Skeletal muscle tissue (tissue), 4 donors: Measurements from ENCODE around the gene FAM151B. TPM values are rescaled to one million over a fixed set of nuclear protein-coding genes. Genes with fewer than 3 reads are reported as not detected.
"Not testable (repeated sequence)": the region's sequence is repeated elsewhere in the genome, so short reads cannot be mapped to it uniquely, and the experiment has no call there.

Experiments
- H3K27ac ChIP-seq: one replicate; pipeline ENCODE4 v1.7.0; 2013; ENCODE audit warnings: mild to moderate bottlenecking, low read depth, low read length, inconsistent platforms
- H3K27me3 ChIP-seq, 3 donors: one replicate each; pipeline ENCODE4 v1.7.0; 2013; ENCODE audit warnings: low read length in 3 of 3; ENCODE audit not compliant: control insufficient read depth in 3 of 3, insufficient read depth in 3 of 3
- H3K36me3 ChIP-seq, 3 donors: one replicate each; pipeline ENCODE4 v1.7.0; 2013; ENCODE audit warnings: low read length in 3 of 3; ENCODE audit not compliant: control insufficient read depth in 3 of 3, insufficient read depth in 3 of 3
- H3K4me1 ChIP-seq, 3 donors: one replicate each; pipeline ENCODE4 v1.7.0; 2013; ENCODE audit warnings: low read length in 3 of 3, mild to moderate bottlenecking in 3 of 3; ENCODE audit not compliant: control insufficient read depth in 3 of 3, insufficient read depth in 3 of 3
- H3K4me3 ChIP-seq, 3 donors: one replicate each; pipeline ENCODE4 v1.7.0; 2013; ENCODE audit warnings: low read length in 3 of 3
- H3K9ac ChIP-seq, 3 donors: one replicate each; pipeline ENCODE4 v1.7.0; 2013; ENCODE audit warnings: low read length in 3 of 3, mild to moderate bottlenecking in 3 of 3, moderate library complexity in 2 of 3, low read depth in 1 of 3
- H3K9me3 ChIP-seq, 3 donors: one replicate each; pipeline ENCODE4 v1.7.0; 2013; ENCODE audit warnings: low read length in 3 of 3; ENCODE audit not compliant: control insufficient read depth in 3 of 3
- total RNA-seq: library from RNA; depleted of rRNA; stranded (reverse); fragments of >200 nt; gene quantifications from one replicate; pipeline ENCODE4 v1.2.3, GENCODE V29; 2014
- donor health status: Osteomylitis.

Gene FAM151B
- total RNA-seq, 1 donor from 2014 or later: 7.8 TPM

DNA sequence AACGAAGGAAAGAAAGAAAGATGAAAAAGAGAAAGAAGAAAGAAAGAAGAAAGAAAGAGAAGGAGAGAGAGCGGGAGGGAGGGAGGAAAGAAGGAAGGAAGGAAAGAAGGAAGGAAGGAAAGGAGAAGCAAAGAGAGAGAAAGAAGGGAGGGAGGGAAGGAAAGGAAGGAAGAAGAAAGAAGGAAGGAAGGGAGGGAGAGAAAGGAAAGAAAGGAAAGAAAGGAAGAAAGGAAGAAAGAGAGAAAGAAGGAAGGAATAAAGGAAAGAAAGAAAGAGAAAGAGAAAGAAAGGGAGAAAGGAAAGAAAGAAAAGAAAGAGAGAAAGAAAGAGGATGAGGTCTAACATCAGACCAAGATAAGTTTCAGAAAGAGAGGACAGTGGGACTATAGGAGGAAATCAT, 91.2 kb downstream of the FAM151B start:
- H3K9me3 ChIP-seq: no peaks in the 10 kb centered on the region
- no peaks in the 10 kb centered on the region for H3K27me3 ChIP-seq
- H3K9ac ChIP-seq: no peak overlapping the region
- no peak overlapping the region for H3K27ac ChIP-seq
- no peaks in the 10 kb centered on the region for H3K4me1 ChIP-seq
- H3K4me3 ChIP-seq: no peak overlapping the region
- H3K36me3 ChIP-seq: no peaks in the 10 kb centered on the region

DNA sequence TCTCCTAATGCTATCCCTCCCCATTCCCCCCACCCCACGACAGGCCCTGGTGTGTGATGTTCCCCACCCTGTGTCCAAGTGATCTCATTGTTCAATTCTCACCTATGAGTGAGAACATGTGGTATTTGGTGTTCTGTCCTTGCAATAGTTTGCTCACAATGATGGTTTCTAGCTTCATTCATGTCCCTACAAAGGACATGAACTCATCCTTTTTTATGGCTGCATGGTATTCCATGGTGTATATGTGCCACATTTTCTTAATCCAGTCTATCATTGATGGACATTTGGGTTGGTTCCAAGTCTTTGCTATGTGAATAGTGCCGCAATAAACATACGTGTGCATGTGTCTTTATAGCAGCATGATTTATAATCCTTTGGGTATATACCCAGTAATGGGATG, 92.4 kb downstream of the FAM151B start:
- H3K9me3 ChIP-seq, H3K4me1 ChIP-seq, H3K36me3 ChIP-seq, H3K27ac ChIP-seq, H3K4me3 ChIP-seq, H3K9ac ChIP-seq, H3K27me3 ChIP-seq: not testable (repeated sequence)

DNA sequence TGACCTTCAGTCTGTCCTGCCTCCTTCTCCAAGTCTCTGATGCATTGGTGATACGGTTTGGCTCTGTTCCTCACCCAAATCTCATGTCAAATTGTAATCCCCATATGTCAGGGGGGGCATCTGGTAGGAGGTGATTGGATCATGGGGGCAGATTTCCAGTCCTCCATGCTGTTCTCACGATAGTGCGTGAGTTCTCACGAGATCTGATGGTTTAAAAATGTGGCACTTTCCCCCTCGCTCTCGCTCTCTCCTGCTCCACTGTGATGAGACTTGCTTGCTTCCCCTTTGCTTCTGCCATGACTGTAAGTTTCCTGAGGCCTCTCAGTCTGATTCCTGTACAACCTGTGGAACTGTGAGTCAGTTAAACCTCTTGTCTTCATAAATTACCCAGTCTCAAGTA, 96.9 kb downstream of the FAM151B start:
- no peaks in the 10 kb centered on the region for H3K4me1 ChIP-seq
- no peak overlapping the region for H3K4me3 ChIP-seq
- no peak overlapping the region for H3K9ac ChIP-seq
- no peaks in the 10 kb centered on the region for H3K27me3 ChIP-seq
- H3K9me3 ChIP-seq: no peaks in the 10 kb centered on the region
- no peaks in the 10 kb centered on the region for H3K36me3 ChIP-seq
- no peak overlapping the region for H3K27ac ChIP-seq

DNA sequence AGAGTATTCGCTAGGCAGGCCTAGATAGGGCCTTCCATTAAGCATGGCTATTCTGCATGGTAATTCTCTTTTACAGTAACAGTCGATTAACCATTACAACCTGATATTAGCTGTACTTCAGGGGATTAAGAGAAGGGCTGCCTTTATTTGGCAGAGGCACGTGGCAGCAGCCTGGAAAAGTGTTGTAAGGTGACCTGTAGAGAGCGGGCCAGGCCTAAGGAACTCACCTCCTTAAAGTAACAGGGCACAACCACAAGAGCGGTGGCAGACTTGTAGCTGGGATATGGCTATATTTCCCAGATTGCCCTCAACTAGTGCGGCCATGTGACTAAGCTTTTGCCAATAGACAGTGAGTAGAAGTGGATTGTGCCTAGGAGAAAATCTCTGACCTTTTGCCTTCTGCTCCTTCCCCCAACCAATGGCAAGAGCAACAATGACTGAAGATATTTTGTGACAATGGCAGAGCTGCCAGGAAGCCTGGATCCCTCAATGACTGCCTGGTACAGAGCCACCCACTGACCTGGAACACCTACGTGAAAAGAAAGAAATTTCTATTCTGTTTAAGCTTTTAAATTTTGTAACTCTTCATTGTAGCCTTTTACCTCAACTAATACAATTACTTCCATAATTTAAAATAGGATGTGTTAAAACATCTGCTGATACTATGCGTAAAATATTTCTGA, 101.1 kb downstream of the FAM151B start:
- Histone ChIP-seq H3K4me1 (no peaks in the 10 kb centered on the region), H3K36me3 (no peaks in the 10 kb centered on the region), H3K27me3 (no peaks in the 10 kb centered on the region), H3K27ac (no peak overlapping the region), H3K9me3 (no peaks in the 10 kb centered on the region), H3K9ac (no peak overlapping the region), H3K4me3 (no peak overlapping the region)

DNA sequence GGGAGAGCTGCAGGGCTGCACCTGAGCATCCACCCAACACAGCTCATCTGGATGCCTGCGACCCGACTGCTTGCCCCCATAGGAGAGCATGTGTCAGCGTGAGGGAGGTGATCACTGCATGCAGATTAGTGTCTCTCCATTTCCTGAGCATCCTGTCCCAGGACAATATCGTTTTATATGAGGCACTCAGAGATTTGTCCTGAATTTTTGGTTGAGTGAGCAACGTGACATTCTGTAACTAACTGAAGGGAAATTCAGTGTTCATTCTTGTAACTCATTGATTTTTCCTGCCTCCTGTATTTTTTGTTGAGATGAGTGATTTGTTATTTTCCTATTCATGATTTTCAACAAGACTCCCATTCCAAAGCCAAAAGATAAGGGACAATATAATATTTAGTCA, 102.9 kb downstream of the FAM151B start:
- no peak overlapping the region for H3K4me3 ChIP-seq
- H3K36me3 ChIP-seq: no peaks in the 10 kb centered on the region

DNA sequence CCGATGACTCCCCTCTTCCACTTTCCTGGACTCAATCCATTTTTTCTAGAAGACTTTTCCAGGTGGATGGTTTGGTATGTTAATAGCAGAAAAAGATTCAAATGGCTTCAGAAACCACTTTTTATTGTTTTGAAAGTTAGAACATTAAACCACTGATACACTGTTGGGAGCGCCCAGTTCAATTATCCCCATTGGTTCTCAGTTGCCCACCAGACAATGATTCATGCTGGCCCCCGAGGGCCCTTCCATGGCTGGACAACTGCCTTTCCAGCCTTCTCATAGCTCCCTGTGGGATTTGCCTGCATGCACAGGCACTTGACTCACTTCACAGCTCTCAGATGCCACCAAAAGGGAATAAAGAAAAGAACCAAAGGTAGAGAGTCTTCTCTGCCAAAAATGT, 103.5 kb downstream of the FAM151B start:
- Histone ChIP-seq H3K9ac (no peak overlapping the region), H3K4me3 (no peak overlapping the region), H3K4me1 (no peaks in the 10 kb centered on the region), H3K9me3 (no peaks in the 10 kb centered on the region), H3K27me3 (no peaks in the 10 kb centered on the region), H3K36me3 (no peaks in the 10 kb centered on the region), H3K27ac (no peak overlapping the region)

More for the DNA sequence above, 102.9 kb downstream of the FAM151B start:
- no peak overlapping the region for H3K27ac ChIP-seq
- no peaks in the 10 kb centered on the region for H3K9me3 ChIP-seq
- no peak overlapping the region for H3K9ac ChIP-seq
- H3K27me3 ChIP-seq: no peaks in the 10 kb centered on the region
- H3K4me1 ChIP-seq: no peaks in the 10 kb centered on the region

DNA sequence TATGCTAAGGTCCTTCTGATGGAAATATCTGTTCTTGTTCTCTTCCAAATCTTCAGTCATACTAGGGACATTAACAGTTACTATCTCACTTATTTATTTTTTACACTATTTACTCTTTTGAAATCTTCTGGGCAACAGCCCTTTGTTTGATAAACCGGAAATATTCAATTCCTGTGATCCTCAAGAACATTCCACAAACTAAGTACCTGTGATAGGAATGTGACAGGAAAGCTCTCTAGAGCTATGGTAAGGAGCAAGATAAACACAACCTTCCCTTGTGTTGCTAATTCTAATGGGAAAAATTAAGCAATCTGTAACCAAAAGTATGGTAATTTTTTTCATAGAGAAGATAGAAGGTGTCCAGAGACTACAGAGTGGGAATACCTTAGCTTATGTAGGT, 104.2 kb downstream of the FAM151B start:
- Histone ChIP-seq H3K9ac (no peak overlapping the region), H3K36me3 (no peaks in the 10 kb centered on the region), H3K4me1 (no peaks in the 10 kb centered on the region), H3K27me3 (no peaks in the 10 kb centered on the region), H3K27ac (no peak overlapping the region), H3K4me3 (no peak overlapping the region), H3K9me3 (no peaks in the 10 kb centered on the region)

Other genes starting within 250 kb of the FAM151B start
- 21.4 TPM for gene SERINC5, start 232.1 kb upstream of the FAM151B start, total RNA-seq
- not detected for gene SPZ1, start 168.1 kb upstream of the FAM151B start, total RNA-seq
- gene ZFYVE16, start 80.0 kb upstream of the FAM151B start, total RNA-seq: 50.1 TPM
- gene ANKRD34B, start 82.2 kb downstream of the FAM151B start, total RNA-seq: under 0.01 TPM
- gene MSH3, start 166.6 kb downstream of the FAM151B start, total RNA-seq: 19.3 TPM
- gene DHFR, start 166.9 kb downstream of the FAM151B start, total RNA-seq: 13.0 TPM